ENCODE measurements around the gene SETD3. TPM values are rescaled to one million over a fixed set of nuclear protein-coding genes. Genes with fewer than 3 reads are reported as not detected.

SETD3 gene
- total RNA-seq: 29.1 and 40.8 TPM in 2 replicates

GRCh38 chr14:99479906-99480869 lies at the start of gene SETD3:
Gene SETD3, minus strand, starts transcription at chr14:99480859. Its CDS starts 15,054 bp downstream, at chr14:99465805.

GRCh38 chr14:99480917-99481744 lies 472 bp upstream of the SETD3 start, which contains the start of gene CCNK:
Gene CCNK, plus strand, starts transcription at chr14:99481409. Its CDS starts 11,269 bp downstream, at chr14:99492678.

Other genes with a start within 250 kb of the SETD3 start
- 0.05 TPM in 1 of 2 replicates, not detected in the other for gene BCL11B, start 208.7 kb downstream of the SETD3 start, total RNA-seq
- gene CCNK, start 550 bp upstream of the SETD3 start, total RNA-seq: 15.9 and 29.0 TPM in 2 replicates
- 2.4 and 3.0 TPM in 2 replicates for gene CCDC85C, start 123.3 kb upstream of the SETD3 start, total RNA-seq
- gene HHIPL1, start 164.3 kb upstream of the SETD3 start, total RNA-seq: 3.9 and 6.6 TPM in 2 replicates
- gene CYP46A1, start 203.4 kb upstream of the SETD3 start, total RNA-seq: 0.19 and 0.54 TPM in 2 replicates